Adrenal gland (tissue), 5 donors: ENCODE results near the gene SASH1.

Source experiments
- CTCF ChIP-seq, 6 experiments: fragments of 450-650 bp in 4 of 6; fragments of 200-600 bp in 2 of 6; sonication (generic) in 1 of 6; IDR thresholded peaks; 1 replicate in 5 of 6; 2 replicates in 1 of 6; pipeline versions ENCODE4 v1.5.1 to v1.8.0; 2016 to 2021; ENCODE audit warnings: antibody characterized with exemption in 6 of 6, mild to moderate bottlenecking in 2 of 6, moderate library complexity in 1 of 6
- POLR2A ChIP-seq, 2 donors: fragments of 450-650 bp; IDR thresholded peaks; one replicate each; pipeline ENCODE4 v1.6.1; 2017; ENCODE audit warnings: antibody characterized with exemption in 2 of 2, mild to moderate bottlenecking in 2 of 2, moderate library complexity in 1 of 2
- donor health status: DM: no; HTN: no; CAD: no.

DNA sequence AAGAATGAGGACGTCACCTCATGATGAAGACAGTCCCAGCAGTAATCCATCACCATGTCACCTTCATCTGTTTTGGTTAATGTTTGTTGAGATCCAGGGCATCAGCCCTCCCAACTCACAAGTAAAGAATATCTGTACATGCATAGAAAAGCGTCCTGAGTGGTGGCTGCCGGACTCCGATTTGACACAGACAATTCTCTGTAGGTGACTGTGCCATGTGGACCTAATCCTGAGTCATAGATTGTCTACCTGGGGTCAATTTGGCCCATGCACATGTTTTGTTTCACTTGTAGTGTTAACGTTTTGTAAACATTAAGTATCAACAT is 235.8 kb downstream of the SASH1 start:
- TF ChIP-seq CTCF (IDR thresholded peaks at IDR 0.05): peak in 1 of 6 experiments; percentile 5
- no peak for TF ChIP-seq POLR2A (IDR thresholded peaks at IDR 0.05)
